PC-9 (cell line): ENCODE measurements around the gene TRIM9. TPM values are rescaled to one million over a fixed set of nuclear protein-coding genes. Genes with fewer than 3 reads are reported as not detected.

Source experiments
- BruUV-seq: library from RNA; stranded (reverse); fragments of 400-500 nt; replicated peaks from 2 replicates; lab custom pipeline; 2021; lab: Mats Ljungman, UMichigan
- CTCF ChIA-PET: fragments of 300-600 bp; sonication (Branson Sonifier 250); formaldehyde crosslinking; loops from one replicate; lab custom pipeline; 2022; ENCODE audit warnings: antibody characterized with exemption; lab: Charles Lee
- POLR2A ChIA-PET: fragments of 300-600 bp; sonication (Branson Sonifier 250); formaldehyde crosslinking; loops from one replicate; lab custom pipeline; 2022; ENCODE audit warnings: antibody characterized with exemption; ENCODE audit not compliant: unreplicated experiment; lab: Charles Lee
- DNase-seq, 2 experiments: peaks; one replicate each; pipeline versions ENCODE4 v3.0.0 to v3.0.0-alpha.2; 2015 to 2022; ENCODE audit warnings: mixed read lengths in 1 of 2
- H2AFZ ChIP-seq: fragments of 200-600 bp; sonication (generic); 2 replicates; pipeline ENCODE4 v1.8.1; 2017; ENCODE audit warnings: antibody characterized with exemption
- H3F3A ChIP-seq: fragments of 200-600 bp; sonication (generic); 2 replicates; pipeline ENCODE4 v1.8.1; 2017; ENCODE audit warnings: antibody characterized with exemption, mild to moderate bottlenecking, low read depth; ENCODE audit not compliant: insufficient read depth
- H3K27ac ChIP-seq: fragments of 200-600 bp; sonication (generic); 2 replicates; pipeline ENCODE4 v1.6.1; 2016; ENCODE audit warnings: mixed run types
- H3K27me3 ChIP-seq: fragments of 200-600 bp; sonication (generic); 2 replicates; pipeline ENCODE4 v1.6.1; 2016; ENCODE audit warnings: low read depth, mixed run types; ENCODE audit not compliant: insufficient read depth
- H3K36me3 ChIP-seq: fragments of 200-600 bp; sonication (generic); 2 replicates; pipeline ENCODE4 v1.6.1; 2016; ENCODE audit warnings: low read depth, mixed run types
- H3K4me1 ChIP-seq: fragments of 200-600 bp; sonication (generic); replicated peaks from 2 replicates; pipeline ENCODE4 v1.6.1; 2016; ENCODE audit warnings: mixed run types; ENCODE audit not compliant: insufficient read depth
- H3K4me2 ChIP-seq: fragments of 200-600 bp; sonication (generic); 2 replicates; pipeline ENCODE4 v1.6.1; 2017; ENCODE audit warnings: mixed run types
- H3K4me3 ChIP-seq: fragments of 200-600 bp; sonication (generic); 2 replicates; pipeline ENCODE4 v1.6.1; 2016; ENCODE audit warnings: mixed run types
- H3K79me2 ChIP-seq: fragments of 200-600 bp; sonication (generic); 2 replicates; pipeline ENCODE4 v1.6.1; 2017; ENCODE audit warnings: low read depth, mixed run types
- H3K9me2 ChIP-seq: fragments of 200-600 bp; sonication (generic); 2 replicates; pipeline ENCODE4 v1.8.1; 2017; ENCODE audit warnings: mild to moderate bottlenecking; ENCODE audit not compliant: insufficient read depth
- H3K9me3 ChIP-seq: fragments of 200-600 bp; sonication (generic); 2 replicates; pipeline ENCODE4 v1.8.1; 2016; ENCODE audit warnings: low read depth; ENCODE audit not compliant: insufficient read depth
- H4K20me1 ChIP-seq: fragments of 200-600 bp; sonication (generic); 2 replicates; pipeline ENCODE4 v1.8.1; 2017; ENCODE audit not compliant: insufficient read depth
- EZH2 ChIP-seq: fragments of 200-600 bp; sonication (generic); IDR thresholded peaks from 2 replicates; pipeline ENCODE4 v1.8.0; 2017; ENCODE audit warnings: antibody characterized with exemption, low read depth
- intact Hi-C: fragments of 100-400 bp; cut with micrococcal nuclease; formaldehyde crosslinking; loops from one replicate; pipeline ENCODE4 v1.10.0; 2022; ENCODE audit not compliant: unreplicated experiment
- total RNA-seq: library from RNA; stranded (reverse); gene quantifications from 2 replicates; pipeline ENCODE4 v1.2.3, GENCODE V29; 2021
- TF ChIP-seq, protein P1 (sequence below): fragments of 200-600 bp; sonication (generic); conservative IDR thresholded peaks from 2 replicates; pipeline ENCODE4 v1.6.1; 2017; ENCODE audit warnings: mixed run types, antibody characterized with exemption, mild to moderate bottlenecking, moderate library complexity

Gene TRIM9
- total RNA-seq, 1 experiment from 2014 or later = 2.1 TPM

DNA sequence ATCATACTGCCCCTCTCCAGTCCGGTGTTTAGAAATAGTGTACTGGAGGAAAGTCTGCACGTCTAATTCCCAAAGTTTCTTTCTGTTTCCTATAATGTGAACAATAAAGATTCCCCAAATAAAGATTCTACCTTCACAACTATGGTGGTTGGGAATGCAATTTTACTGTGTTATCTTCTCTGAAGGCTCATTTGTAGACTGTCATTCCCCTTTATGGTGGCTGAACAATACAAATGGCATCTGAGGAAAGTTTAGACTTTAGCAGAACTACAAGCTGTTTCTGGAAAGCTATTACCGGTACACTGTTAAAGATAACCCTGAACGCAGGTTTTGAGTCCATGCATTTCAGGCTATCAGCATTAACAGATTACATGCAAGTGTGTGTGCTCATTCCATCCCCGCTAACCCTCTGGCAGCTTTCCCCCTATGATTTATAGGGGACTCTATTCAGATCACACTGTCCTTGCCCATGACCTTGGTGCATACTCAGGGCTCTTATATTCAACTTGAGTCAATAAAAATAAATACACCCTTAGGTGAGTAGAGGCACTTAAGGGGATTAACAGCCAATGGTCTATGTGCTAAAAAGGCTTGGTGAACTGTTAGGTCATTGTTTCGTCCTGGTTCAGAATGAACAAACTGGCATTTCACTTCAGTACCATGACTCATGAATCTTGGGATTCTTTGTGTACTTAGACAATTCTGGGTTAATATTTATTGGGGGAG is 89.9 kb downstream of the TRIM9 start:
- Histone ChIP-seq H4K20me1 (no peaks in the 10 kb centered on the region), H3K79me2 (no peaks in the 10 kb centered on the region), H3K27ac (no peak overlapping the region), H3K4me2 (no peak overlapping the region), H3F3A (no peaks in the 10 kb centered on the region), H3K9me2 (no peaks in the 10 kb centered on the region), H2AFZ (no peak overlapping the region), H3K4me1 (no peaks in the 10 kb centered on the region), H3K9me3 (no peaks in the 10 kb centered on the region), H3K27me3 (no peaks in the 10 kb centered on the region), H3K4me3 (no peak overlapping the region), H3K36me3 (no peaks in the 10 kb centered on the region)
- TF ChIP-seq, protein P1, sequence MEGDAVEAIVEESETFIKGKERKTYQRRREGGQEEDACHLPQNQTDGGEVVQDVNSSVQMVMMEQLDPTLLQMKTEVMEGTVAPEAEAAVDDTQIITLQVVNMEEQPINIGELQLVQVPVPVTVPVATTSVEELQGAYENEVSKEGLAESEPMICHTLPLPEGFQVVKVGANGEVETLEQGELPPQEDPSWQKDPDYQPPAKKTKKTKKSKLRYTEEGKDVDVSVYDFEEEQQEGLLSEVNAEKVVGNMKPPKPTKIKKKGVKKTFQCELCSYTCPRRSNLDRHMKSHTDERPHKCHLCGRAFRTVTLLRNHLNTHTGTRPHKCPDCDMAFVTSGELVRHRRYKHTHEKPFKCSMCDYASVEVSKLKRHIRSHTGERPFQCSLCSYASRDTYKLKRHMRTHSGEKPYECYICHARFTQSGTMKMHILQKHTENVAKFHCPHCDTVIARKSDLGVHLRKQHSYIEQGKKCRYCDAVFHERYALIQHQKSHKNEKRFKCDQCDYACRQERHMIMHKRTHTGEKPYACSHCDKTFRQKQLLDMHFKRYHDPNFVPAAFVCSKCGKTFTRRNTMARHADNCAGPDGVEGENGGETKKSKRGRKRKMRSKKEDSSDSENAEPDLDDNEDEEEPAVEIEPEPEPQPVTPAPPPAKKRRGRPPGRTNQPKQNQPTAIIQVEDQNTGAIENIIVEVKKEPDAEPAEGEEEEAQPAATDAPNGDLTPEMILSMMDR = no peak
- no peak for TF ChIP-seq EZH2
- BruUV-seq = no TSS peak
- intact Hi-C loops = no loop called here
- POLR2A ChIA-PET = no interaction called here
- CTCF ChIA-PET = no interaction called here
- DNase-seq = no peak

GRCh38 chr14:51004352-51004800 is 90.5 kb downstream of the TRIM9 start:
- Histone ChIP-seq H3K9me2 (no peaks in the 10 kb centered on the region), H3K36me3 (no peaks in the 10 kb centered on the region), H3K79me2 (no peaks in the 10 kb centered on the region), H3K27me3 (no peaks in the 10 kb centered on the region), H3K4me3 (no peak overlapping the region), H3F3A (no peaks in the 10 kb centered on the region), H2AFZ (no peak overlapping the region), H3K4me1 (no peaks in the 10 kb centered on the region), H3K27ac (no peak overlapping the region), H3K9me3 (no peaks in the 10 kb centered on the region), H3K4me2 (no peak overlapping the region), H4K20me1 (no peaks in the 10 kb centered on the region)
- ChIA-PET POLR2A (no interaction called here), CTCF (interaction anchor here (0.7 kb wide), 1 partner anchor 12 kb away, joined by 3 read pairs; no protein-coding TSS in a partner anchor)
- intact Hi-C loops = no loop called here
- no peak for DNase-seq
- BruUV-seq = no TSS peak
- TF ChIP-seq EZH2 = no peak
- TF ChIP-seq, protein P1 = no peak

DNA sequence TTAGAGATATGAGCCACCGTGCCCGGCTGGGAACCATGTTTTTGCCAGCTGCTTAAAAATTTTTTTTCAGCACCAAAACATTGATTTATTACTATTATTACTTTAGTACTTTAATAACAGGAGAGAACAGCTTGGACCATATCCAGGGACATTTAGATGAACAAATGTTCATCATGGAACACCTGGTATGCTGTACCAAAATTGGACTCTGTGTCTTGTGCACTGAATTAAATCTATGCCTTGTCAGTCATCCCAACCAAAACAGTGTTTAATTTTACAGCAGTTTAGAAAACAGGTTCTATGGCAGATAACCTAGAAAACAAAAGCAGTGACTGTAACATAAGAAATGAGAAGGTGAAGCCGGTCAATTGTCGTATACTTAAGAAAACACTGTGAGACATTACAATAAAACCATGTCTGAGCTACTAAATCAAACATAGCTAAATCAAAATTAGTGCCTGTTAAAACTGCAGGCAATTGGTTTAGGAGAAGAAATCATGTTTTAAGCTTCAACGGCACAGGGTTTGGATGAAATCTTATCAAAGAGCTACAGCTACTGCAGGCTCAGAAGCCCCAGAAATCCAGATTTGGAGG is 92.4 kb downstream of the TRIM9 start:
- H3K4me1 ChIP-seq = no peaks in the 10 kb centered on the region
- no peak overlapping the region for H3K27ac ChIP-seq
- H3K9me2 ChIP-seq = no peaks in the 10 kb centered on the region
- no peak overlapping the region for H3K4me2 ChIP-seq
- no peak for DNase-seq
- H2AFZ ChIP-seq = no peak overlapping the region
- BruUV-seq = no TSS peak
- no peak overlapping the region for H3K4me3 ChIP-seq
- POLR2A ChIA-PET = no interaction called here
- CTCF ChIA-PET = no interaction called here
- H3F3A ChIP-seq = no peaks in the 10 kb centered on the region
- no peaks in the 10 kb centered on the region for H3K27me3 ChIP-seq
- no peaks in the 10 kb centered on the region for H3K79me2 ChIP-seq
- intact Hi-C loops = no loop called here
- TF ChIP-seq, protein P1 = no peak
- no peak for TF ChIP-seq EZH2
- no peaks in the 10 kb centered on the region for H3K9me3 ChIP-seq
- H4K20me1 ChIP-seq = no peaks in the 10 kb centered on the region
- no peaks in the 10 kb centered on the region for H3K36me3 ChIP-seq
